Esophagus squamous epithelium (tissue), 5 donors: ENCODE results near the gene MYBPC2. TPM values are rescaled to one million over a fixed set of nuclear protein-coding genes. Genes with fewer than 3 reads are reported as not detected.

Experiments
- DNase-seq: peaks from one replicate; lab custom pipeline; 2025; lab: John Stamatoyannopoulos, UW
- H3K27ac ChIP-seq, 4 donors: fragments of 200-600 bp; sonication (generic); one replicate each; pipeline ENCODE4 v1.5.1; 2016 to 2019; ENCODE audit warnings: mild to moderate bottlenecking in 1 of 4
- H3K27me3 ChIP-seq, 4 donors: fragments of 200-600 bp; sonication (generic); 1 replicate in 3 of 4; 2 replicates in 1 of 4; pipeline versions ENCODE4 v1.5.1 to v1.6.0; 2017 to 2021; ENCODE audit warnings: antibody characterized with exemption in 1 of 4
- H3K36me3 ChIP-seq, 3 donors: fragments of 200-600 bp; sonication (generic); one replicate each; pipeline ENCODE4 v1.5.1; 2016 to 2019
- H3K4me1 ChIP-seq, 3 donors: fragments of 200-600 bp; sonication (generic); one replicate each; pipeline ENCODE4 v1.5.1; 2017 to 2019
- H3K4me3 ChIP-seq, 4 donors: fragments of 200-600 bp; sonication (generic); 1 replicate in 3 of 4; 2 replicates in 1 of 4; pipeline ENCODE4 v1.5.1; 2016 to 2019; ENCODE audit warnings: mild to moderate bottlenecking in 2 of 4, moderate library complexity in 1 of 4
- H3K9me3 ChIP-seq, 3 donors: fragments of 200-600 bp; sonication (generic); one replicate each; pipeline ENCODE4 v1.5.1; 2016 to 2019
- POLR2A ChIP-seq, 4 donors: fragments of 450-650 bp; IDR thresholded peaks; one replicate each; pipeline ENCODE4 v1.6.1; 2017; ENCODE audit warnings: antibody characterized with exemption in 4 of 4, mild to moderate bottlenecking in 4 of 4, moderate library complexity in 3 of 4
- WGBS, 2 donors: methylation state at CpG; one replicate each; pipeline ENCODE4 v1.1.5; 2018; 5-methylcytosine and 5-hydroxymethylcytosine counted together
- intact Hi-C: fragments of 100-400 bp; cut with DNase I; formaldehyde crosslinking; loops from one replicate; pipeline ENCODE4 v1.15.0; 2022
- total RNA-seq, 4 donors: library from RNA; depleted of rRNA; stranded (reverse); fragments of >200 nt; gene quantifications; one replicate each; pipeline ENCODE4 v1.1.0, GENCODE V29; 2016
- TF ChIP-seq, protein P1 (sequence below), 6 experiments: fragments of 450-650 bp in 4 of 6; fragments of 200-600 bp in 2 of 6; sonication (generic) in 2 of 6; IDR thresholded peaks; one replicate each; pipeline ENCODE4 v1.5.1; 2016 to 2019; ENCODE audit warnings: antibody characterized with exemption in 6 of 6, mild to moderate bottlenecking in 4 of 6, moderate library complexity in 4 of 6
- donor health status: DM: yes; HTN: yes; CAD: no.

MYBPC2 gene
- total RNA-seq, 4 donors from 2014 or later: 0.19 TPM; not detected in 3

DNA sequence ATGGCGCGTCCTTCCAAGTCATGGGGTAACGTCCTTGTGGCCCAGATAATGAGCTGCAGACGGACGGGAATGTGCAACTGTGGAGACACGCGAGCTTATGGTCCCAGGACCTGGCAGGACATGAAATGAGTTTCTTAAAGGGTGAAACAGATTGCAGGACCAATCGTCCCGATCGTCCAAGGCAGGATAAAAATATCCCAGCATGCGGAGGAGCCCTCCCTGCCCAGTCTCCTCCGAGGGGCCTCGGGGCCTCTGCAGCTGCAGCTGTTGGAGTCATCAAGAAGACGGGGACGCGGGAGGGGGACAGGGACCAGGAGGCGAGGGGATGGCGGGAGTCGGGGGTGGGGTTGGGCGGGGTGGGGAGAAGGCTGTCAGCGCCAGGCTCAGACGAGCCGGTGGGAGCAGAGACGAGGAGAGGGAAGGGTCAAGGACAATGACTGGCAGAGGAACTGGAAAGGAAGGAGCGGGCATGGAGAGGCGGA is 58.3 kb downstream of the MYBPC2 start:
- no peak overlapping the region for H3K4me3 ChIP-seq
- H3K4me1 ChIP-seq: peaks cover 0 to 3% (median 0%) of the 10 kb centered on the region in 3 donors
- intact Hi-C loops: no loop called here
- peaks cover 0 to 49% (median 0%) of the 10 kb centered on the region in 4 donors for H3K27me3 ChIP-seq
- no peak for TF ChIP-seq POLR2A (IDR thresholded peaks at IDR 0.05)
- TF ChIP-seq, protein P1, sequence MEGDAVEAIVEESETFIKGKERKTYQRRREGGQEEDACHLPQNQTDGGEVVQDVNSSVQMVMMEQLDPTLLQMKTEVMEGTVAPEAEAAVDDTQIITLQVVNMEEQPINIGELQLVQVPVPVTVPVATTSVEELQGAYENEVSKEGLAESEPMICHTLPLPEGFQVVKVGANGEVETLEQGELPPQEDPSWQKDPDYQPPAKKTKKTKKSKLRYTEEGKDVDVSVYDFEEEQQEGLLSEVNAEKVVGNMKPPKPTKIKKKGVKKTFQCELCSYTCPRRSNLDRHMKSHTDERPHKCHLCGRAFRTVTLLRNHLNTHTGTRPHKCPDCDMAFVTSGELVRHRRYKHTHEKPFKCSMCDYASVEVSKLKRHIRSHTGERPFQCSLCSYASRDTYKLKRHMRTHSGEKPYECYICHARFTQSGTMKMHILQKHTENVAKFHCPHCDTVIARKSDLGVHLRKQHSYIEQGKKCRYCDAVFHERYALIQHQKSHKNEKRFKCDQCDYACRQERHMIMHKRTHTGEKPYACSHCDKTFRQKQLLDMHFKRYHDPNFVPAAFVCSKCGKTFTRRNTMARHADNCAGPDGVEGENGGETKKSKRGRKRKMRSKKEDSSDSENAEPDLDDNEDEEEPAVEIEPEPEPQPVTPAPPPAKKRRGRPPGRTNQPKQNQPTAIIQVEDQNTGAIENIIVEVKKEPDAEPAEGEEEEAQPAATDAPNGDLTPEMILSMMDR (IDR thresholded peaks at IDR 0.05): no peak
- 48 to 56% methylated on average over 22 to 24 of the region's 26 CpGs for WGBS, 2 donors
- DNase-seq: no peak
- no peak overlapping the region for H3K27ac ChIP-seq
- no peaks in the 10 kb centered on the region for H3K9me3 ChIP-seq
- no peaks in the 10 kb centered on the region for H3K36me3 ChIP-seq

DNA sequence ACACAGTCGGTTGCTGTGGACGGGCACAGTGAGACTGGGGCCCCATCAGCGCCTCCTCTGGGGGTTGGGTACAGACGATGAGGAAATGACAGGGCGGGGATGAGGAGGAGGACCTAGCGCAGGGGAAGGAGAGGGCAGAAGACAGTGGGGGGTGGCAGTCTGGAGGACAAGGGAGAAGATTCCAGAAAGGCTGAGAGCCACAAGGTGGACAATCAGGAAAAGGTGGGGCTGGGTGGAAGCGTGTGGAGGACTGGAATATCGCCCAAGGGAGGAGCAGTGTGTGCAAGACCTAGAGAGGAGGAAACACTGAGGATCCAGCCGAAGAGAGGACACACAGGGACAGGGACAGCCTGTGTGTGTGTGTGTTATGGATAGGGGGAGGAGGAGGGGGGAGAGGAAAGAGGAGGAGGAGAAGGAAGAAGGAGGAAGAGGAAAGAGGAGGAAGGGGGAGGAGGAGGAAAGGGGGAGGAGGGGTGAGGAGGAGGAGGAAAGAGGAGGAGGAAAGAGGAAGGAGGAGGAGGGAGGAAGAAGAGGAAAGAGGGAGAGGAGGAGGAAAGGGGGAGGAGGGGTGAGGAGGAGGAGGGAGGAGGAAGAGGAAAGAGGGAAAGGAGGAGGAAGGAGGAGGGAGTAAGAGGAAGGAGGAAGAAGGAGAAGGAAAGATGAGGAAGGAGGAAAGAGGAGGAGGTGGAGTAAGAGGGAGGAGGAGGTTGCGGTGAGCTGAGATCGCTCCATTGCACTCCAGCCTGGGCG is 59.8 kb downstream of the MYBPC2 start:
- no peaks in the 10 kb centered on the region for H3K9me3 ChIP-seq
- TF ChIP-seq POLR2A (IDR thresholded peaks at IDR 0.05): no peak
- TF ChIP-seq, protein P1 (IDR thresholded peaks at IDR 0.05): no peak
- no peak overlapping the region for H3K4me3 ChIP-seq
- H3K36me3 ChIP-seq: no peaks in the 10 kb centered on the region
- no peak for DNase-seq
- peaks cover 0 to 3% (median 0%) of the 10 kb centered on the region in 3 donors for H3K4me1 ChIP-seq
- intact Hi-C loops: no loop called here
- peaks cover 0 to 36% (median 0%) of the 10 kb centered on the region in 4 donors for H3K27me3 ChIP-seq
- H3K27ac ChIP-seq: no peak overlapping the region
- 6 to 7% methylated on average over 9 of the region's 12 CpGs for WGBS, 2 donors

DNA sequence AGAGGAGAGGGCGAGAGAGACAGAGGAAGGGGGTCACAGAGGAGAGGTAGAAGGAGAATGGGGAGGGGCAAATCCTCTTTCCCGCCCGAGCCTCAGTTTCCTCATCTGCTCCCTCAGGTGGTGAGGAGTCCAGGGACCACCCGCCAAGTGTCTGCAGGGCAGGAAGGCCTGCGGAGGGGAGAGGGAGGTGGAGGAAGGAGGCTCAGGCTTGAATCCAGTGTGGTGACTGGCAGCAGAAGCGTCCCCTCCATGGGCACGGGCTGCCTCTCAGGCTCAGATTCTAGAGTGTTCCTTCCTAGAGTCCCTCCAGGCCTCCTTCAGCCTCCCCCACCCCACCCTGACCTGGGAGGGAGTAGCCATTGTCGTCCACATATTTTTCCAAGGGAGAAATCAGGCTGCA is 60.5 kb downstream of the MYBPC2 start:
- peaks cover 0 to 3% (median 0%) of the 10 kb centered on the region in 3 donors for H3K4me1 ChIP-seq
- peaks cover 0 to 30% (median 0%) of the 10 kb centered on the region in 4 donors for H3K27me3 ChIP-seq
- H3K4me3 ChIP-seq: no peak overlapping the region
- TF ChIP-seq POLR2A (IDR thresholded peaks at IDR 0.05): no peak
- TF ChIP-seq, protein P1 (IDR thresholded peaks at IDR 0.05): no peak
- H3K9me3 ChIP-seq: no peaks in the 10 kb centered on the region
- intact Hi-C loops: no loop called here
- H3K36me3 ChIP-seq: no peaks in the 10 kb centered on the region
- 69 to 77% methylated on average over 6 to 8 of the region's 8 CpGs for WGBS, 2 donors
- H3K27ac ChIP-seq: no peak overlapping the region
- no peak for DNase-seq

DNA sequence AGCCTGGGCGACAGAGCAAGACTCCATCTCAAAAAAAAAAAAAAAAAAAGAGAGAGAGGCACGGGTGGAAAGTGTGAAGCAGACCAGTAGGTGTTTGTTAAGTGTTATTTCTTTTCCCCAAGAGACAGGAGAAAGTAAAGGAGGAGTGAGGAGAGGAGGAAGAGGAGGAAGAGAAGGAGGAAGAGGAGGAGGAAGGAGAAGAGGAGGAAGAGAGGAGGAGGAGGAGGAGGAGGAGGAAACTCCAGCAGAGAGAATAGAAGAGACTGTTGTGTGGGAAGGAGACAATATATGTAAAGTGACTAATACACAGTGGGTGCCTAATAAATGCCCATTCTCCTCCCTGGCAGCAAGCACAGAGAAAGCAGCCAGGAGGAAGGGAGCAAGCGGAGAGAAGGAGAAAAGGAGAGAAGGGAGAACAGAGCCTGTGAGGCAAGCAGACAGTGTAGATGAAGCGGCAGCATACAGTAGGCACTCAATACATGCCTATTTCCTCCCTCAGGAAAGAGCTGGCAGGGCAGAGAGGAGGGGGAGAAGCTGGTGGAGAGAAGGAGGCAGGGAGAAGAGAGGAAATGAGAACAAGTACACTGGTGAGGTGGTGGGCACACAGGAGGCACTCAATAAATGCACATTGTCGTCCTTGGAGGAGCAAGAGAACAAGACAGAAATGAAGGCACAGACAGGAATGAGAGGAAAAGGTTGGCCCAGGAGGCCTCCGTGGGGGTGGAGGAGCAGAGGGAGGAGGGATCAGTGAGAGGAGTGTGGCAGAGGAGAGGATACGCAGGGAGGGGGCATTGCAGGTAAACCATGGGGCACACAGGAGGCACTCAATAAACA is 61.7 kb downstream of the MYBPC2 start:
- no peak for TF ChIP-seq POLR2A (IDR thresholded peaks at IDR 0.05)
- TF ChIP-seq, protein P1 (IDR thresholded peaks at IDR 0.05): no peak
- H3K4me1 ChIP-seq: peaks cover 0 to 3% (median 0%) of the 10 kb centered on the region in 3 donors
- no peaks in the 10 kb centered on the region for H3K9me3 ChIP-seq
- DNase-seq: no peak
- 54 to 60% methylated on average over 6 of the region's 7 CpGs for WGBS, 2 donors
- no peaks in the 10 kb centered on the region for H3K36me3 ChIP-seq
- no peak overlapping the region for H3K27ac ChIP-seq
- peaks cover 0 to 18% (median 0%) of the 10 kb centered on the region in 4 donors for H3K27me3 ChIP-seq
- H3K4me3 ChIP-seq: no peak overlapping the region
- intact Hi-C loops: no loop called here
